WI38 (cell line): Measurements from ENCODE around the gene ANKLE2.

Experiments
- H3K4me3 ChIP-seq: 2 replicates; pipeline ENCODE4 v1.5.1; 2011; ENCODE audit warnings: low read depth, mild to moderate bottlenecking, control low read depth, low read length
- CTCF ChIP-seq: IDR thresholded peaks from 2 replicates; pipeline ENCODE4 v1.5.1; 2012; ENCODE audit warnings: low read depth, mild to moderate bottlenecking, control low read depth, low read length

The ANKLE2 gene

GRCh38 chr12:132718644-132719043, 43.0 kb downstream of the ANKLE2 start:
- no peak for TF ChIP-seq CTCF
- no peak overlapping the region for H3K4me3 ChIP-seq

GRCh38 chr12:132717531-132718387, 43.9 kb downstream of the ANKLE2 start:
- H3K4me3 ChIP-seq: no peak overlapping the region
- TF ChIP-seq CTCF: no peak

- no peak for TF ChIP-seq CTCF
- no peak overlapping the region for H3K4me3 ChIP-seq
Measured at GRCh38 chr12:132717011-132717410, 44.6 kb downstream of the ANKLE2 start.

GRCh38 chr12:132716356-132716755, 45.3 kb downstream of the ANKLE2 start:
- no peak overlapping the region for H3K4me3 ChIP-seq
- TF ChIP-seq CTCF: no peak

- no peak overlapping the region for H3K4me3 ChIP-seq
- no peak for TF ChIP-seq CTCF
Measured at GRCh38 chr12:132715874-132716273, 45.8 kb downstream of the ANKLE2 start.

- H3K4me3 ChIP-seq: no peak overlapping the region
Measured at GRCh38 chr12:132713123-132713522, 48.5 kb downstream of the ANKLE2 start.

More at GRCh38 chr12:132713123-132713522, 48.5 kb downstream of the ANKLE2 start:
- TF ChIP-seq CTCF: no peak
